Heart left ventricle (tissue), 16 donors: ENCODE results near the gene MLXIP. TPM values are rescaled to one million over a fixed set of nuclear protein-coding genes. Genes with fewer than 3 reads are reported as not detected.

Source experiments
- ATAC-seq, 4 donors: fragments of 200-7000 bp; cut with Tn5 transposase; one replicate each; pipeline ENCODE4 v1.9.1; 2020 to 2022; ENCODE audit warnings: moderate library complexity in 4 of 4, mild to moderate bottlenecking in 3 of 4, moderate number of reproducible peaks in 1 of 4
- DNase-seq, 5 donors: peaks; one replicate each; pipeline ENCODE4 v3.0.0-alpha.2; 2020
- H3K27ac ChIP-seq, 12 donors: fragments of 200-600 bp; sonication (generic) in 4 of 12; one replicate each; pipeline versions ENCODE4 v1.5.0 to v1.8.0; 2016 to 2022; ENCODE audit warnings: mild to moderate bottlenecking in 2 of 12
- H3K27me3 ChIP-seq, 9 donors: fragments of 200-600 bp; sonication (generic) in 2 of 9; one replicate each; pipeline versions ENCODE4 v1.5.1 to v1.8.0; 2016 to 2022; ENCODE audit warnings: mild to moderate bottlenecking in 3 of 9
- H3K36me3 ChIP-seq, 9 donors: fragments of 200-600 bp; sonication (generic) in 2 of 9; one replicate each; pipeline versions ENCODE4 v1.5.0 to v1.8.0; 2018 to 2022; ENCODE audit warnings: mild to moderate bottlenecking in 2 of 9
- H3K4me1 ChIP-seq, 12 donors: fragments of 200-600 bp; sonication (generic) in 4 of 12; one replicate each; pipeline versions ENCODE4 v1.5.0 to v1.8.0; 2016 to 2022; ENCODE audit warnings: mild to moderate bottlenecking in 3 of 12
- H3K4me3 ChIP-seq, 12 donors: fragments of 200-600 bp; sonication (generic) in 4 of 12; one replicate each; pipeline versions ENCODE4 v1.5.0 to v1.8.0; 2017 to 2022; ENCODE audit warnings: mild to moderate bottlenecking in 9 of 12, moderate library complexity in 4 of 12
- H3K9me3 ChIP-seq, 12 donors: fragments of 200-600 bp; sonication (generic) in 4 of 12; one replicate each; pipeline versions ENCODE4 v1.5.0 to v1.8.0; 2016 to 2022; ENCODE audit warnings: mild to moderate bottlenecking in 1 of 12
- CTCF ChIP-seq, 12 donors: fragments of 200-600 bp; sonication (generic) in 4 of 12; IDR thresholded peaks; one replicate each; pipeline versions ENCODE4 v1.5.0 to v1.8.0; 2018 to 2022; ENCODE audit warnings: antibody characterized with exemption in 12 of 12, mild to moderate bottlenecking in 5 of 12
- POLR2A ChIP-seq, 2 donors: fragments of 450-650 bp; IDR thresholded peaks; one replicate each; pipeline ENCODE4 v1.6.1; 2017; ENCODE audit warnings: antibody characterized with exemption in 2 of 2, mild to moderate bottlenecking in 2 of 2, moderate library complexity in 2 of 2
- WGBS, 4 donors: extraction: QIAGEN DNeasy Blood & Tissue Kit in 2 of 4; methylation state at CpG; one replicate each; pipeline versions ENCODE4 v1.1.5 to v1.1.7; 2013 to 2018; 5-methylcytosine and 5-hydroxymethylcytosine counted together
- intact Hi-C, 10 donors: fragments of 100-400 bp; cut with DNase I; formaldehyde crosslinking; loops; one replicate each; pipeline versions ENCODE4 v1.11.1 to v1.14.2; 2022
- polyA plus RNA-seq, 2 donors: library from polyadenylated mRNA; stranded (reverse); fragments of 200-250 nt; gene quantifications; one replicate each; pipeline ENCODE4 v1.2.3, GENCODE V29; 2013
- total RNA-seq, 9 donors: library from RNA; depleted of rRNA in 2 of 9; stranded (reverse); fragments of >200 nt in 2 of 9; fragmentation: NEBNext Ultra II Directional in 3 of 9; extraction: Animal tissue kit (Norgen Biotek cat#: 25700) in 3 of 9; gene quantifications; one replicate each; pipeline versions ENCODE4 v1.1.0 to v1.2.4, GENCODE V29; 2016 to 2023
- donor health status: ischemic (EF 13 %, LVEDD 7.1; RV severe dilation, severe dysfunction).
- donor health status: healthy with polysubstance abuse.
- donor health status: DM: no; HTN: yes; CAD: no.
- donor health status: DM: no; HTN: no; CAD: no.
- donor health status: ischemic (EF 25% LVEDD 6.9; RV normal size, moderate dysfunction).
- donor health status: ischemic (EF 25% LVEDD 5.7; RV mildly dilated, moderate dysfunction).
- donor health status: healthy.
- donor health status: DM: yes; HTN: yes; CAD: no.
- donor health status: ischemic (EF 35%, LVEDD 5.7; RV mildly dilated, moderate dysfunction).
- donor health status: nonischemic (EF 11% LVEDD 7.7; RV severe dilation, severe dysfunction).
- donor health status: DM: yes; HTN: yes; CAD: no.
- donor health status: PGD.
- donor health status: ischemic (EF 29% LVEDD 5.4; RV normal size, mild dysfunction).
- donor health status: nonischemic (EF 23%, LVEDD 6.1; RV moderate dilation, normal function).

Gene MLXIP
- total and polyA plus RNA-seq, 11 donors, result 14.3 to 39.6 (median 22.7) TPM

GRCh38 chr12:122097927-122098756 lies 19.6 kb downstream of the MLXIP start:
- peak; percentile 89 to 93 (median 92) for ATAC-seq
- WGBS, 4 donors, result 19 to 39% (median 23%) methylated on average over 9 to 10 of the region's 10 CpGs
- Histone ChIP-seq H3K9me3 (no peaks in the 10 kb centered on the region), H3K36me3 (no peaks in the 10 kb centered on the region), H3K27ac (peak overlapping the region; percentile 80 to 91 (median 84)), H3K4me1 (peaks cover 4 to 75% (median 54%) of the 10 kb centered on the region in 12 donors), H3K4me3 (peak overlapping the region in 5 of 12 donors; percentile 0 to 22 (median 2)), H3K27me3 (no peaks in the 10 kb centered on the region)
- intact Hi-C loops, result no loop called here
- no peak for TF ChIP-seq CTCF (IDR thresholded peaks at IDR 0.05)
- peak; percentile 75 to 87 (median 81) for DNase-seq

GRCh38 chr12:122099280-122099749 lies 20.8 kb downstream of the MLXIP start:
- DNase-seq, result no peak
- intact Hi-C loops, result no loop called here
- no peaks in the 10 kb centered on the region for H3K9me3 ChIP-seq
- no peaks in the 10 kb centered on the region for H3K36me3 ChIP-seq
- H3K27me3 ChIP-seq, result no peaks in the 10 kb centered on the region
- H3K27ac ChIP-seq, result peak overlapping the region; percentile 80 to 91 (median 84)
- TF ChIP-seq CTCF (IDR thresholded peaks at IDR 0.05) (no peak), POLR2A (IDR thresholded peaks at IDR 0.05) (no peak)
- 84 to 92% (median 86%) methylated on average over 5 to 6 of the region's 6 CpGs for WGBS, 4 donors
- H3K4me1 ChIP-seq, result peaks cover 4 to 81% (median 57%) of the 10 kb centered on the region in 12 donors
- ATAC-seq, result peak in 2 of 4 donors; percentile 2 to 6
- H3K4me3 ChIP-seq, result no peak overlapping the region

GRCh38 chr12:122099856-122100255 lies 21.3 kb downstream of the MLXIP start:
- ATAC-seq (no peak), DNase-seq (no peak)
- Histone ChIP-seq H3K9me3 (no peaks in the 10 kb centered on the region), H3K4me1 (peaks cover 4 to 87% (median 62%) of the 10 kb centered on the region in 12 donors), H3K27me3 (no peaks in the 10 kb centered on the region), H3K27ac (peak overlapping the region in 9 of 12 donors; percentile 80 to 90 (median 83)), H3K36me3 (no peaks in the 10 kb centered on the region), H3K4me3 (no peak overlapping the region)
- TF ChIP-seq CTCF (IDR thresholded peaks at IDR 0.05), result no peak
- TF ChIP-seq POLR2A (IDR thresholded peaks at IDR 0.05), result no peak
- intact Hi-C loops, result no loop called here
- 52 to 64% (median 56%) methylated on average over 3 of the region's 3 CpGs for WGBS, 4 donors

- H3K9me3 ChIP-seq, result no peaks in the 10 kb centered on the region
- intact Hi-C loops, result no loop called here
- H3K27ac ChIP-seq, result peak overlapping the region in 2 of 12 donors; percentile 83 to 88
- H3K4me3 ChIP-seq, result no peak overlapping the region
- H3K27me3 ChIP-seq, result no peaks in the 10 kb centered on the region
- DNase-seq (no peak), ATAC-seq (no peak)
- H3K36me3 ChIP-seq, result no peaks in the 10 kb centered on the region
- TF ChIP-seq CTCF (IDR thresholded peaks at IDR 0.05) (no peak), POLR2A (IDR thresholded peaks at IDR 0.05) (no peak)
- WGBS, 4 donors, result 80 to 89% (median 85%) methylated on average over 1 of the region's 1 CpG
- H3K4me1 ChIP-seq, result peaks cover 4 to 90% (median 64%) of the 10 kb centered on the region in 12 donors
Measured at GRCh38 chr12:122100568-122100967, 22.0 kb downstream of the MLXIP start.
